ENCODE measurements around the gene TSTD2. TPM values are rescaled to one million over a fixed set of nuclear protein-coding genes. Genes with fewer than 3 reads are reported as not detected.

TSTD2 gene
- total and polyA plus RNA-seq, 2 donors from 2014 or later = 9.0 to 23.4 TPM

GRCh38 chr9:97601228-97601898 is 31.8 kb downstream of the TSTD2 start:
- no peak overlapping the region for H3K9ac ChIP-seq (ENCODE audit: low read length in 3 of 3)
- TF ChIP-seq CTCF (IDR thresholded peaks at IDR 0.05; ENCODE audit: borderline replicate concordance, extremely low read depth, insufficient read depth) = no peak
- H3K27me3 ChIP-seq (ENCODE audit: control insufficient read depth, insufficient read depth, low read length) = no peaks in the 10 kb centered on the region
- H3K36me3 ChIP-seq (ENCODE audit: control insufficient read depth in 2 of 3, insufficient read depth in 3 of 3, low read length in 3 of 3) = peaks cover 0 to 46% (median 31%) of the 10 kb centered on the region in 3 donors
- no peaks in the 10 kb centered on the region for H3K9me3 ChIP-seq (ENCODE audit: control insufficient read depth in 2 of 3, insufficient read depth in 1 of 3, low read length in 3 of 3)
- DNase-seq = no peak
- intact Hi-C loops (cut with DNase I) = no loop called here
- H3K4me3 ChIP-seq (ENCODE audit: low read length in 3 of 3) = no peak overlapping the region
- no peak for FAIRE-seq
- no peak overlapping the region for H3K27ac ChIP-seq (ENCODE audit: low read depth in 2 of 2, low read length in 2 of 2)
- H3K4me1 ChIP-seq (ENCODE audit: control insufficient read depth in 2 of 3, insufficient read depth in 2 of 3, low read depth in 1 of 3, low read length in 3 of 3) = no peaks in the 10 kb centered on the region

GRCh38 chr9:97600531-97601227 is 32.5 kb downstream of the TSTD2 start:
- TF ChIP-seq CTCF (IDR thresholded peaks at IDR 0.05; ENCODE audit: borderline replicate concordance, extremely low read depth, insufficient read depth) = no peak
- Histone ChIP-seq H3K27me3 (ENCODE audit: control insufficient read depth, insufficient read depth, low read length) (no peaks in the 10 kb centered on the region), H3K9me3 (ENCODE audit: control insufficient read depth in 2 of 3, insufficient read depth in 1 of 3, low read length in 3 of 3) (no peaks in the 10 kb centered on the region), H3K4me3 (ENCODE audit: low read length in 3 of 3) (no peak overlapping the region), H3K4me1 (ENCODE audit: control insufficient read depth in 2 of 3, insufficient read depth in 2 of 3, low read depth in 1 of 3, low read length in 3 of 3) (no peaks in the 10 kb centered on the region), H3K9ac (ENCODE audit: low read length in 3 of 3) (no peak overlapping the region), H3K27ac (ENCODE audit: low read depth in 2 of 2, low read length in 2 of 2) (no peak overlapping the region), H3K36me3 (ENCODE audit: control insufficient read depth in 2 of 3, insufficient read depth in 3 of 3, low read length in 3 of 3) (peaks cover 0 to 45% (median 30%) of the 10 kb centered on the region in 3 donors)
- FAIRE-seq (no peak), DNase-seq (no peak)
- intact Hi-C loops (cut with DNase I) = no loop called here

- no peaks in the 10 kb centered on the region for H3K27me3 ChIP-seq (ENCODE audit: control insufficient read depth, insufficient read depth, low read length)
- no peaks in the 10 kb centered on the region for H3K9me3 ChIP-seq (ENCODE audit: control insufficient read depth in 2 of 3, insufficient read depth in 1 of 3, low read length in 3 of 3)
- FAIRE-seq (no peak), DNase-seq (no peak)
- H3K36me3 ChIP-seq (ENCODE audit: control insufficient read depth in 2 of 3, insufficient read depth in 3 of 3, low read length in 3 of 3) = peaks cover 0 to 32% (median 19%) of the 10 kb centered on the region in 3 donors
- H3K4me1 ChIP-seq (ENCODE audit: control insufficient read depth in 2 of 3, insufficient read depth in 2 of 3, low read depth in 1 of 3, low read length in 3 of 3) = no peaks in the 10 kb centered on the region
- no peak for TF ChIP-seq CTCF (IDR thresholded peaks at IDR 0.05; ENCODE audit: borderline replicate concordance, extremely low read depth, insufficient read depth)
- H3K9ac ChIP-seq (ENCODE audit: low read length in 3 of 3) = no peak overlapping the region
- no peak overlapping the region for H3K27ac ChIP-seq (ENCODE audit: low read depth in 2 of 2, low read length in 2 of 2)
- no peak overlapping the region for H3K4me3 ChIP-seq (ENCODE audit: low read length in 3 of 3)
- intact Hi-C loops (cut with DNase I) = no loop called here
Measured at GRCh38 chr9:97599314-97599846, 33.8 kb downstream of the TSTD2 start.
